ENCODE data around the gene FCAMR.
A peak's percentile ranks its signal among the peaks of the same experiment; 100 is the strongest.

FCAMR gene

GRCh38 chr1:206933333-206933945 is 36.8 kb downstream of the FCAMR start:
- TF ChIP-seq, protein P1, sequence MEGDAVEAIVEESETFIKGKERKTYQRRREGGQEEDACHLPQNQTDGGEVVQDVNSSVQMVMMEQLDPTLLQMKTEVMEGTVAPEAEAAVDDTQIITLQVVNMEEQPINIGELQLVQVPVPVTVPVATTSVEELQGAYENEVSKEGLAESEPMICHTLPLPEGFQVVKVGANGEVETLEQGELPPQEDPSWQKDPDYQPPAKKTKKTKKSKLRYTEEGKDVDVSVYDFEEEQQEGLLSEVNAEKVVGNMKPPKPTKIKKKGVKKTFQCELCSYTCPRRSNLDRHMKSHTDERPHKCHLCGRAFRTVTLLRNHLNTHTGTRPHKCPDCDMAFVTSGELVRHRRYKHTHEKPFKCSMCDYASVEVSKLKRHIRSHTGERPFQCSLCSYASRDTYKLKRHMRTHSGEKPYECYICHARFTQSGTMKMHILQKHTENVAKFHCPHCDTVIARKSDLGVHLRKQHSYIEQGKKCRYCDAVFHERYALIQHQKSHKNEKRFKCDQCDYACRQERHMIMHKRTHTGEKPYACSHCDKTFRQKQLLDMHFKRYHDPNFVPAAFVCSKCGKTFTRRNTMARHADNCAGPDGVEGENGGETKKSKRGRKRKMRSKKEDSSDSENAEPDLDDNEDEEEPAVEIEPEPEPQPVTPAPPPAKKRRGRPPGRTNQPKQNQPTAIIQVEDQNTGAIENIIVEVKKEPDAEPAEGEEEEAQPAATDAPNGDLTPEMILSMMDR (IDR thresholded peaks at IDR 0.05; ENCODE audit: low read depth, low read length), result peak; percentile 50
- in situ Hi-C loops (cut with HindIII; ENCODE audit: low sequenced_read_pairs), result no loop called here
- no peak for DNase-seq (ENCODE audit: low read depth, low spot score)
- no peak overlapping the region for H3K4me3 ChIP-seq (ENCODE audit: low read depth, low read length)

GRCh38 chr1:206932177-206932576 is 38.1 kb downstream of the FCAMR start:
- in situ Hi-C loops (cut with HindIII; ENCODE audit: low sequenced_read_pairs), result no loop called here
- no peak overlapping the region for H3K4me3 ChIP-seq (ENCODE audit: low read depth, low read length)
- TF ChIP-seq, protein P1 (IDR thresholded peaks at IDR 0.05; ENCODE audit: low read depth, low read length), result no peak
- no peak for DNase-seq (ENCODE audit: low read depth, low spot score)

DNA sequence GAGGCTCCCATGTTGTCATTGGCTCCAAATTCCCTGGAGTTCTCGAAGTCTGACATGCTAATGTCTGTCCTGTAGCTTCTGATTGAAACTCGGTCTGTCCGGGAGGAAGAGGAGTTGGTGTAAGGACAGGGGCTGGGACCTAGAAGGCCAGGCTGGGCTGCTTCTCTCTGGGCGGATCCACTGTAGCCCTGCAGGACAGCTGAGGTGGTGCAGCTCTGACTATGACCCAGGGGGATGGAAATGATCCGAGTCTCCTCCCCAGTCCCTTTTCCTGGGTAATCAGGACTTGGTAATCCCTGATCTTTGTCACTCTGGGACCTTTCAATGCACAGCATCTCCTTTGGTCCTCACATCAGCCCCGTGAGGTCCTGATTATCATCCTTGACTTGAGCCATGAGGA is 38.6 kb downstream of the FCAMR start:
- TF ChIP-seq, protein P1 (IDR thresholded peaks at IDR 0.05; ENCODE audit: low read depth, low read length), result peak; percentile 17
- in situ Hi-C loops (cut with HindIII; ENCODE audit: low sequenced_read_pairs), result no loop called here
- DNase-seq (ENCODE audit: low read depth, low spot score), result no peak
- no peak overlapping the region for H3K4me3 ChIP-seq (ENCODE audit: low read depth, low read length)

DNA sequence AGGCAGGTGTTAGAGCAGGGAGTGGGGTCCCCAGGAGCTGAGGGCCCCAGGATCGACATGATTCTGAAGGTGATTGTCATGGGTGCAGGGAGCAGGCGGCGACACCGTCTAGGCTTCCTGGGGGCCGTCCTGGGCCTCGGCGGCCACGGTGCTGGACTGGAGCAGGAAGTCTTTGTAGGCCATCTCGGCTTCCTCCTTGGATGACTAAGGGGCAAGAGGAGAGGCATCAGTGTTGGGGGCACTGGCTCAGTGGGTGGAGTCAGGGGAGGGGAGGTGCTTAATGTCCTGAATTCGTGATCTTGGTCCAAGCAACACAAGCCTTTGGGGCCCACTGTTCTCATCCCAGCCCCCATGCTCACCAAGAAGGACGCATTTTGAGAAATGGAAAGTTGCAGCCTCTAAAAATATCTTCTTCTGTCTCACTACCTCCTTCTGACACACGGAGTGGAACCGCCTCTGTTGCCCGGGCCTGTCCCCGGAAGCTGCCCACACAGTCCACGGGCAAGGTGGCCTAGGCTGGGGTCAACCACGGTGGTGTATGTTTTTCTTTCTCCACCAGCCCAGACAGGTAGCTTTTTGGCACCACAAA is 40.0 kb downstream of the FCAMR start:
- TF ChIP-seq, protein P1 (IDR thresholded peaks at IDR 0.05; ENCODE audit: low read depth, low read length), result no peak
- in situ Hi-C loops (cut with HindIII; ENCODE audit: low sequenced_read_pairs), result no loop called here
- H3K4me3 ChIP-seq (ENCODE audit: low read depth, low read length), result no peak overlapping the region
- no peak for DNase-seq (ENCODE audit: low read depth, low spot score)

DNA sequence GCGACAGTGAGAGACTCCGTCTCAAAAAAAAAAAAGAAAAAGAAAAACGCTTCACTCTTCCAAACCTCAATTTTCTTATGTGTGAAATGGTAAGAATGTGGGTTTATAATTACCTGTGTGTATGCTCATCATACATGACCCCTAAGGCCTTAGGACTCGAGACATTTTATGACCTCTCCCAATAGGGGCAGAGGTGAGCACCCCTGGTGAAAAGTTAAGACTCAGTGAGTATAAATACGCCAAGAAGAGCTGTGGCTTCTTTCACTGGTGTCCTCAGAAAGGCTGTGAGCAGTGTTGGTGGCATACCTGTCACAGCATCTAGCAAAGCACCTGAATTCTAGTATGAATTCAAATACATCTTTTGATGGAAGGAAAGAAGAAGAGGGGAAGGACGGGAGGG is 40.7 kb downstream of the FCAMR start:
- H3K4me3 ChIP-seq (ENCODE audit: low read depth, low read length), result no peak overlapping the region
- in situ Hi-C loops (cut with HindIII; ENCODE audit: low sequenced_read_pairs), result no loop called here
- DNase-seq (ENCODE audit: low read depth, low spot score), result no peak

GRCh38 chr1:206926286-206926685 is 44.0 kb downstream of the FCAMR start:
- no peak for DNase-seq (ENCODE audit: low read depth, low spot score)
- in situ Hi-C loops (cut with HindIII; ENCODE audit: low sequenced_read_pairs), result no loop called here

More for the DNA sequence above, 40.7 kb downstream of the FCAMR start:
- TF ChIP-seq, protein P1 (IDR thresholded peaks at IDR 0.05; ENCODE audit: low read depth, low read length), result no peak

More at GRCh38 chr1:206926286-206926685, 44.0 kb downstream of the FCAMR start:
- no peak overlapping the region for H3K4me3 ChIP-seq (ENCODE audit: low read depth, low read length)
- TF ChIP-seq, protein P1 (IDR thresholded peaks at IDR 0.05; ENCODE audit: low read depth, low read length), result no peak
